ENCODE data around the gene ASPG. TPM values are rescaled to one million over a fixed set of nuclear protein-coding genes. Genes with fewer than 3 reads are reported as not detected.

ASPG gene
- total RNA-seq, 1 experiment from 2014 or later, result not detected

- DNase-seq (ENCODE audit: low read depth), result no peak
Measured at GRCh38 chr14:104105071-104105821, 19.7 kb downstream of the ASPG start.

- no peak for DNase-seq (ENCODE audit: low read depth)
Measured at GRCh38 chr14:104105822-104106470, 20.4 kb downstream of the ASPG start.

- no peak for DNase-seq (ENCODE audit: low read depth)
Measured at GRCh38 chr14:104106471-104106991, 21.0 kb downstream of the ASPG start.

- no peak for DNase-seq (ENCODE audit: low read depth)
Measured at GRCh38 chr14:104107101-104107581, 21.6 kb downstream of the ASPG start.

- DNase-seq (ENCODE audit: low read depth), result no peak
Measured at GRCh38 chr14:104107611-104108569, 22.4 kb downstream of the ASPG start.

- no peak for DNase-seq (ENCODE audit: low read depth)
Measured at GRCh38 chr14:104108570-104109541, 23.4 kb downstream of the ASPG start.

GRCh38 chr14:104109731-104110361, 24.3 kb downstream of the ASPG start:
- no peak for DNase-seq (ENCODE audit: low read depth)

- no peak for DNase-seq (ENCODE audit: low read depth)
Measured at GRCh38 chr14:104110491-104111209, 25.1 kb downstream of the ASPG start.

GRCh38 chr14:104111301-104112112, 26.0 kb downstream of the ASPG start:
- DNase-seq (ENCODE audit: low read depth), result no peak

- no peak for DNase-seq (ENCODE audit: low read depth)
Measured at GRCh38 chr14:104112113-104112505, 26.6 kb downstream of the ASPG start.

- no peak for DNase-seq (ENCODE audit: low read depth)
Measured at GRCh38 chr14:104112609-104113571, 27.4 kb downstream of the ASPG start.

GRCh38 chr14:104113631-104114420, 28.3 kb downstream of the ASPG start:
- no peak for DNase-seq (ENCODE audit: low read depth)

- no peak for DNase-seq (ENCODE audit: low read depth)
Measured at GRCh38 chr14:104114421-104115130, 29.1 kb downstream of the ASPG start.

GRCh38 chr14:104115131-104115600, 29.7 kb downstream of the ASPG start:
- no peak for DNase-seq (ENCODE audit: low read depth)

- DNase-seq (ENCODE audit: low read depth), result no peak
Measured at GRCh38 chr14:104115691-104116287, 30.3 kb downstream of the ASPG start.
